OCI-LY7 (cell line): ENCODE measurements around the gene PAX3. TPM values are rescaled to one million over a fixed set of nuclear protein-coding genes. Genes with fewer than 3 reads are reported as not detected.

Experiments
- BruUV-seq: library from RNA; stranded (reverse); fragments of 400-500 nt; replicated peaks from 2 replicates; lab custom pipeline; 2021; lab: Mats Ljungman, UMichigan
- CTCF ChIA-PET: fragments of 300-600 bp; sonication (Branson Sonifier 250); formaldehyde crosslinking; loops from one replicate; lab custom pipeline; 2022; ENCODE audit warnings: antibody characterized with exemption; ENCODE audit not compliant: unreplicated experiment; lab: Charles Lee
- POLR2A ChIA-PET: fragments of 300-600 bp; sonication (Branson Sonifier 250); formaldehyde crosslinking; loops from one replicate; lab custom pipeline; 2022; ENCODE audit warnings: antibody characterized with exemption; lab: Charles Lee
- DNase-seq: peaks from one replicate; pipeline ENCODE4 v3.0.0-alpha.2; 2015; ENCODE audit warnings: low spot score
- H2AFZ ChIP-seq: fragments of 200-600 bp; sonication (generic), shearing (Covaris generic); 2 replicates; pipeline ENCODE4 v1.6.1; 2014; ENCODE audit warnings: mild to moderate bottlenecking, antibody characterized with exemption, low read length, moderate library complexity
- H3K27ac ChIP-seq: fragments of 200-600 bp; sonication (generic); 2 replicates; pipeline ENCODE4 v1.5.1; 2014; ENCODE audit warnings: mixed run types, low read depth, mild to moderate bottlenecking, moderate library complexity, low read length, inconsistent platforms; ENCODE audit not compliant: poor library complexity, severe bottlenecking
- H3K36me3 ChIP-seq: fragments of 200-600 bp; sonication (generic); 2 replicates; pipeline ENCODE4 v1.6.1; 2014; ENCODE audit warnings: mild to moderate bottlenecking, antibody characterized with exemption, low read length, moderate library complexity, mixed read lengths; ENCODE audit not compliant: insufficient read depth
- H3K4me1 ChIP-seq: fragments of 200-600 bp; sonication (generic); 2 replicates; pipeline ENCODE4 v1.5.1; 2014; ENCODE audit warnings: mild to moderate bottlenecking, low read length; ENCODE audit not compliant: insufficient read depth, poor library complexity, severe bottlenecking
- H3K4me2 ChIP-seq: fragments of 200-600 bp; sonication (generic); 2 replicates; pipeline ENCODE4 v1.6.1; 2014; ENCODE audit warnings: mild to moderate bottlenecking, low read length
- H3K4me3 ChIP-seq: fragments of 200-600 bp; sonication (generic); 2 replicates; pipeline ENCODE4 v1.5.1; 2014; ENCODE audit warnings: mild to moderate bottlenecking, low read depth, low read length; ENCODE audit not compliant: poor library complexity, severe bottlenecking
- H3K79me2 ChIP-seq: fragments of 200-600 bp; sonication (generic); 2 replicates; pipeline ENCODE4 v1.6.1; 2016; ENCODE audit warnings: low read depth, mild to moderate bottlenecking, low read length, moderate library complexity, mixed read lengths; ENCODE audit not compliant: insufficient read depth
- H3K9me2 ChIP-seq: fragments of 200-600 bp; sonication (generic); 2 replicates; pipeline ENCODE4 v1.6.1; 2016; ENCODE audit warnings: mild to moderate bottlenecking, low read length, mixed read lengths; ENCODE audit not compliant: insufficient read depth
- H3K9me3 ChIP-seq: fragments of 200-600 bp; sonication (generic); 2 replicates; pipeline ENCODE4 v1.6.1; 2014; ENCODE audit warnings: mild to moderate bottlenecking, mixed run types, low read length, mixed read lengths
- H4K20me1 ChIP-seq: fragments of 200-600 bp; sonication (generic); 2 replicates; pipeline ENCODE4 v1.6.1; 2014; ENCODE audit warnings: mild to moderate bottlenecking, antibody characterized with exemption, low read length, moderate library complexity, mixed read lengths; ENCODE audit not compliant: insufficient read depth
- CTCF ChIP-seq: fragments of 200-600 bp; sonication (generic); conservative IDR thresholded peaks from 2 replicates; pipeline ENCODE4 v1.5.1; 2014; ENCODE audit warnings: mild to moderate bottlenecking, antibody characterized with exemption, low read length, moderate library complexity, mixed read lengths
- EZH2phosphoT487 ChIP-seq: fragments of 200-600 bp; sonication (generic); IDR thresholded peaks from 2 replicates; pipeline ENCODE4 v1.6.1; 2018; ENCODE audit warnings: low read depth, borderline replicate concordance, mild to moderate bottlenecking, mixed run types, antibody characterized with exemption, low read length, moderate library complexity, mixed read lengths
- intact Hi-C: fragments of 100-400 bp; cut with micrococcal nuclease; formaldehyde crosslinking; loops from one replicate; pipeline ENCODE4 v1.10.0; 2022; ENCODE audit not compliant: unreplicated experiment
- total RNA-seq, 2 experiments: library from RNA; depleted of rRNA in 1 of 2; stranded (reverse); fragments of >200 nt in 1 of 2; shearing (Covaris generic) in 1 of 2; gene quantifications; 2 replicates each; pipeline ENCODE4 v1.2.3, GENCODE V29; 2014 to 2022

PAX3 gene
- total RNA-seq, 2 experiments from 2014 or later: not detected

GRCh38 chr2:222315443-222316121, 16.8 kb upstream of the PAX3 start:
- ChIA-PET POLR2A (no interaction called here), CTCF (no interaction called here)
- DNase-seq: peak; percentile 1
- Histone ChIP-seq H3K4me3 (no peak overlapping the region), H3K4me1 (no peaks in the 10 kb centered on the region), H4K20me1 (no peaks in the 10 kb centered on the region), H3K79me2 (no peaks in the 10 kb centered on the region), H3K9me3 (no peaks in the 10 kb centered on the region), H3K4me2 (no peak overlapping the region), H3K27ac (no peak overlapping the region), H3K36me3 (no peaks in the 10 kb centered on the region), H3K9me2 (no peaks in the 10 kb centered on the region), H2AFZ (no peak overlapping the region)
- TF ChIP-seq EZH2phosphoT487: no peak
- TF ChIP-seq CTCF: peak; percentile 73
- intact Hi-C loops: loop anchor here (5.0 kb wide), 2 partner anchors 247 to 297 kb away; no protein-coding TSS in a partner anchor
- BruUV-seq: no TSS peak

GRCh38 chr2:222313816-222314215, 15.0 kb upstream of the PAX3 start:
- H3K27ac ChIP-seq: no peak overlapping the region
- H4K20me1 ChIP-seq: no peaks in the 10 kb centered on the region
- H3K4me3 ChIP-seq: no peak overlapping the region
- CTCF ChIA-PET: no interaction called here
- no peaks in the 10 kb centered on the region for H3K4me1 ChIP-seq
- no peak for TF ChIP-seq CTCF
- TF ChIP-seq EZH2phosphoT487: no peak
- no TSS peak for BruUV-seq
- H3K79me2 ChIP-seq: no peaks in the 10 kb centered on the region
- no peak overlapping the region for H2AFZ ChIP-seq
- POLR2A ChIA-PET: no interaction called here
- H3K9me2 ChIP-seq: no peaks in the 10 kb centered on the region
- no peak for DNase-seq
- intact Hi-C loops: no loop called here
- H3K4me2 ChIP-seq: no peak overlapping the region
- no peaks in the 10 kb centered on the region for H3K36me3 ChIP-seq
- H3K9me3 ChIP-seq: no peaks in the 10 kb centered on the region

- Histone ChIP-seq H3K9me3 (no peaks in the 10 kb centered on the region), H3K4me2 (no peak overlapping the region), H3K4me3 (no peak overlapping the region), H3K9me2 (no peaks in the 10 kb centered on the region), H3K4me1 (no peaks in the 10 kb centered on the region), H4K20me1 (no peaks in the 10 kb centered on the region), H3K27ac (no peak overlapping the region), H3K79me2 (no peaks in the 10 kb centered on the region), H2AFZ (no peak overlapping the region), H3K36me3 (no peaks in the 10 kb centered on the region)
- ChIA-PET POLR2A (no interaction called here), CTCF (no interaction called here)
- no TSS peak for BruUV-seq
- no peak for TF ChIP-seq CTCF
- no peak for DNase-seq
- intact Hi-C loops: no loop called here
These were observed 13.4 kb upstream of the PAX3 start for GRCh38 chr2:222311978-222312738.
